ENCODE data around the gene C4B.

The C4B gene

DNA sequence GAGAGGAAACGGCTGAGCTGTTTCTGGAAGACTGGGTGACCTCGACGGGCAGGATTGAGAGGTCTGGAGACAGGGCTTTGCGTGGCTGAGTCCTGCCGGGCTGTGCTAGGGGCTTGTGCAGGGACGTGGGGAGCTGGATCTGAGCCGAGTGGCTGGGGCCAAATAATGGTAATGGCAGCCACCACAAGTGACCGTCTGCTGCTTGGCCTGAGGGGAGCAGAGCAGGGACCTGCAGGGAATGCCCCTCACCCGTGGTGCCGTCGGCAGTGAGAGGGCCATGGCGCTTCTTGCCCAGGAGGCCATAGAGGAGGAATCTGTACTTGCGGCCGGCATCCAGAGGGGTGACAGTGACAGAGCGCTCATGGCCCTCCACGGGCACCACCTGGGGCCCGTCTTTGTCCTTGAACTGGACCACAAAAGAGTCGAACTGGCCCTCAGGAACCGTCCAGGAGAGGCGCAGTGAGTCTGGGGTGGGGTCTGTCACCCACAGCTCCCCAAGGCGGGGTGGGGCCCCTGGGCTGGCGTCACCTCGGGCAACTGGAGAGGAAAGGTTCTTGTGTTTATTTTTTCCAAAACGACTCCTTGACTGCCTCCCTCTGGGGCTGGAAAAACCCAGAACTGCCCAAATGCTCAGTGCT lies 55.4 kb downstream of the C4B start:
- TF ChIP-seq CTCF (conservative IDR thresholded peaks at IDR 0.05; ENCODE audit: low read depth, low read length), result no peak
- Histone ChIP-seq H3K9ac (no peak overlapping the region), H3K4me3 (IDR thresholded peaks at IDR 0.05; ENCODE audit: insufficient read depth, low read depth, low read length) (no peak overlapping the region), H3K4me2 (no peak overlapping the region), H3K79me2 (ENCODE audit: insufficient read depth, low read depth) (no peaks in the 10 kb centered on the region), H3K4me1 (ENCODE audit: low read depth, poor library complexity, severe bottlenecking) (no peaks in the 10 kb centered on the region), H3K36me3 (ENCODE audit: insufficient read depth) (no peaks in the 10 kb centered on the region), H3K27me3 (ENCODE audit: insufficient read depth, low read depth) (peaks cover 54% of the 10 kb centered on the region), H2AFZ (ENCODE audit: low read depth) (no peak overlapping the region), H3K27ac (no peak overlapping the region), H4K20me1 (ENCODE audit: insufficient read depth) (no peaks in the 10 kb centered on the region)

- TF ChIP-seq CTCF (conservative IDR thresholded peaks at IDR 0.05; ENCODE audit: low read depth, low read length), result no peak
- peaks cover 60% of the 10 kb centered on the region for H3K27me3 ChIP-seq (ENCODE audit: insufficient read depth, low read depth)
- no peak overlapping the region for H2AFZ ChIP-seq (ENCODE audit: low read depth)
- no peaks in the 10 kb centered on the region for H3K4me1 ChIP-seq (ENCODE audit: low read depth, poor library complexity, severe bottlenecking)
- H3K9ac ChIP-seq, result no peak overlapping the region
- H3K4me3 ChIP-seq (IDR thresholded peaks at IDR 0.05; ENCODE audit: insufficient read depth, low read depth, low read length), result no peak overlapping the region
- H4K20me1 ChIP-seq (ENCODE audit: insufficient read depth), result no peaks in the 10 kb centered on the region
- H3K4me2 ChIP-seq, result no peak overlapping the region
- no peak overlapping the region for H3K27ac ChIP-seq
- H3K79me2 ChIP-seq (ENCODE audit: insufficient read depth, low read depth), result no peaks in the 10 kb centered on the region
- H3K36me3 ChIP-seq (ENCODE audit: insufficient read depth), result no peaks in the 10 kb centered on the region
Observed at GRCh38 chr6:32070814-32071543, 56.4 kb downstream of the C4B start.

DNA sequence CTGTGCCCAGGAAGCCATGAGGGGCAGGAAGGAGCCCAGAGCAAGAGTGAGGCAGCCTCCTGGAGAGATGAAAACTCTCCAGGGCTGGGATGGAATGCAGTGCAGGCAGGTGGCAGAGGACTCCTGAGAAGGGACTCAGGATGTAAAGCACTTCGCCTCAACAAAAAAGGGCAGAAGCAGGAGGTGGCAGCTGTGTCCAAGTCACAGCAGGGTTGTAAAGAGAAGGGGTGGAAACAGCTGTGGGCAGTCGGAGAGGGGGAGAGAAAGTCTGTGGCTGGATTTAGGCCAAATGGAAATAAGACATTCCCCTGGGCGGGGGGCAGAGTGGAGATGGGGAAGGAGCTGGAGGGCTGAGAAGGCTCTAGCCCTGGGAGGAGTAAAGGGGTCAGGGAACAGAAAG lies 58.5 kb downstream of the C4B start:
- H2AFZ ChIP-seq (ENCODE audit: low read depth), result no peak overlapping the region
- H3K9ac ChIP-seq, result no peak overlapping the region
- no peak overlapping the region for H3K4me2 ChIP-seq
- H3K4me3 ChIP-seq (IDR thresholded peaks at IDR 0.05; ENCODE audit: insufficient read depth, low read depth, low read length), result no peak overlapping the region
- no peaks in the 10 kb centered on the region for H3K79me2 ChIP-seq (ENCODE audit: insufficient read depth, low read depth)
- no peaks in the 10 kb centered on the region for H3K36me3 ChIP-seq (ENCODE audit: insufficient read depth)
- no peaks in the 10 kb centered on the region for H3K4me1 ChIP-seq (ENCODE audit: low read depth, poor library complexity, severe bottlenecking)
- no peak overlapping the region for H3K27ac ChIP-seq
- no peaks in the 10 kb centered on the region for H4K20me1 ChIP-seq (ENCODE audit: insufficient read depth)
- no peak for TF ChIP-seq CTCF (conservative IDR thresholded peaks at IDR 0.05; ENCODE audit: low read depth, low read length)
- H3K27me3 ChIP-seq (ENCODE audit: insufficient read depth, low read depth), result peaks cover 62% of the 10 kb centered on the region

- Histone ChIP-seq H3K27me3 (ENCODE audit: insufficient read depth, low read depth) (peaks cover 59% of the 10 kb centered on the region), H2AFZ (ENCODE audit: low read depth) (no peak overlapping the region), H3K4me3 (IDR thresholded peaks at IDR 0.05; ENCODE audit: insufficient read depth, low read depth, low read length) (no peak overlapping the region), H3K4me1 (ENCODE audit: low read depth, poor library complexity, severe bottlenecking) (no peaks in the 10 kb centered on the region), H4K20me1 (ENCODE audit: insufficient read depth) (no peaks in the 10 kb centered on the region), H3K27ac (no peak overlapping the region), H3K36me3 (ENCODE audit: insufficient read depth) (no peaks in the 10 kb centered on the region), H3K79me2 (ENCODE audit: insufficient read depth, low read depth) (no peaks in the 10 kb centered on the region), H3K9ac (no peak overlapping the region), H3K4me2 (no peak overlapping the region)
- TF ChIP-seq CTCF (conservative IDR thresholded peaks at IDR 0.05; ENCODE audit: low read depth, low read length), result no peak
Observed at GRCh38 chr6:32073613-32074012, 59.0 kb downstream of the C4B start.

All from KMS-11 (cell line).